ENCODE measurements around the gene C4orf17.

The C4orf17 gene

DNA sequence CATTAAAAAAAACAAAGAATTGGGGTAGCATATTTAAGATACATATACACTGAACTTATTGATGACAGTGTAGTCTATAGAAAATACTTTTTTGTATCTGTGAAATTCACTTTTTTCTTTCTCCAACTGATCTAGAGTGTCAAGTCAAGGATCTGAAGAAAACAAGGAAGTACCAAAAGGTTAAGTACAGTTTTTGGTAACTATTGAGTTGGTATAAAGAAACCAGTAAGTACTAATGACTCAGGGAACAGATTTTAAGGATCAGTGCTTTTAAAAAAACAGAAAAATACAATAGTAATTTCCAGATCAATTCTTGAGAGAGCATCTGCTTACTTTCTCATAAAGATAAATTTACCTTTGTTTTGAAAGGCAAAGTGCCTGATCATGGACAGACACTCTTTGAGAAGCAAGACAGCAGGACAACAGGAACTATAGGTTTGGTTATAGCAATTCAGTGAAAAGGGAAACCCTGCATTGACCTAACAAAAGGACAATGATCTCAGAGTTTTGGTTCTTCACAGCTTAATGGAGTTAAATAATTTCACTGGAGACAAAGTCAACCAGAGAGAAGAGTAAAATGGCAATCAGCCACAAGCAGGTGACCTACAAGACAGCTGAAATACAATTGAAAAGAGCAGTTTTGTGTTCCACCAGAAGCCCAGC lies 29.6 kb downstream of the C4orf17 start:
- no peak for DNase-seq

DNA sequence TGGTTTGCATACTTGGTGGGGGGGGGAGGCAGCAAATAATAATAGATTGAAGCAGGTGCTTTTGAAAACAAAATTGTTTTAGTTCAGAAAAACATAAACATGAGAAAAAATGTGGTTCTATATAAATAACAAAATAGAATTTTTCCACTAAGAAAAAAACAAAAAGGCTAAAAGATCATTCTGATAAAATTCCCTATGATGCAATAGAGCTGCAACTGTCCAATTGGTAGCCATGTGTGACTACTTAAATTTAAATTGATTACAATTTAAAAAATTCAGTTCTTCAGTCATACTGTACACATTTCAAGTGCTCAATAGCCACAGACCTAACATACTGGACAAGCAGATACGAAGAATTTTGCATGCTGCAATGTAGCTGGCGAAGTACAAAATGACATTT lies 42.1 kb downstream of the C4orf17 start:
- no peak for DNase-seq

DNA sequence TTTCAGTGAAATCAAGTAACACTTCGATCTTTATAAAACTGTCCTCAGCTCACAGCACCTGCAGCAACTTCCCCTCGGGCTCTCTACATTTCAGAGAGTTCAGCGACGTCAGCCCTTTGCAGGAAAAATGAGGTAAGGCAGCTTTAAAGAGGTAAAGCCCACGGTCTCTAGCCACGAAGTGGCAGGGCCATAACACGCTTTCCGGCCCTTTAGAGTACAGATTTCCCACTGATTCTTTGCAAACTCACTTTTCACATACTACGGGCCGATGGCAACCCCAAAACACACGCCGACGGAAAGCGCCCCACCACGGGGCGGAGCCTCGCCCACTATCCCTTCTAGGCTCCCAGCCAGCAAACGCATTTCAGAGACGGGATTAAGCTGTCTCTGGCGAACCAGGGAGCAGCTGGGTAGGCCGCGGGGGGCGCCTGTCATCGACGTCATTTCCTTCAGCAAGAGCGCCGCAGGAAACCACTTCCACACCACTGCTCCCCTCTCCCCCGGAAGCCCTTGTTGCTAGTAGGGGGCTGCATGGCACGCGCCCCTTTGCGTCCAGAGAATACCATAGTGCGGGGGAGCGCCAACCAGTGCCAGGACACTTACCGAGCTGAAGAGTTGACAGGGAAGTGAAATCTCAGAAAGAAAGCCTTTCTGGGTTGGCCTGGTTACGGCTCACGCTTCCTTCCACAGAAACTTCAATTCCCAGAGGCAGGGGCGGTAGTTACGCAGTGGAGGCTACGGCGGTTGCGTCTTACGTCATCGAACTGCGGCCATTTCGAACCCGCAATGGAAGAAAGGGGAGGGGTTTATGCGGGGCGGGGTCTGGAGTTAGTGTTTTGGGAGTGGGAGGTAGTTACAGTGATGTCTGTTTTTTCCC lies 52.7 kb downstream of the C4orf17 start, which contains the start of gene TRMT10A:
TSS of gene TRMT10A (minus strand) at position 730 of the 877 bp plus-strand sequence. CDS start 4,701 bp downstream, outside the sequence.
- DNase-seq: peak; percentile 83

DNA sequence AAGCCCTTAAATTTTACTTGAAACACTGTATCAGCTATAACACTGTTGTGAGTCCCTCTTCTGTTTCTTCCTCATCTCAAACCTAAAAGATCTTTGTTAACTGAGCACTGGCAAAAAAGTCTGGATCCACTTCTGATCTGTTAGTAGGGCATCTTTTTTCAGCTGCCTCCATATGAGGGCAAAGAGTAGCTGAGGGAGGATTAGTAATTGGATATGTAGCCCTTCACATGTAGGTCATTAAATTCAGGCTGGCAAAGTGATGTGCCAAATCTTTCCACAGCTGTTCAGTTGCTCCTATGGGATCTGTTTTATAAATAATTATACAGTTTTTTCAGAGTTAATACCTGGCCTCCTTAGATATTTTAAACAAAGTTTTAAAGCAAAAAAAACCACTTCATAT lies 54.1 kb downstream of the C4orf17 start:
- DNase-seq: no peak

DNA sequence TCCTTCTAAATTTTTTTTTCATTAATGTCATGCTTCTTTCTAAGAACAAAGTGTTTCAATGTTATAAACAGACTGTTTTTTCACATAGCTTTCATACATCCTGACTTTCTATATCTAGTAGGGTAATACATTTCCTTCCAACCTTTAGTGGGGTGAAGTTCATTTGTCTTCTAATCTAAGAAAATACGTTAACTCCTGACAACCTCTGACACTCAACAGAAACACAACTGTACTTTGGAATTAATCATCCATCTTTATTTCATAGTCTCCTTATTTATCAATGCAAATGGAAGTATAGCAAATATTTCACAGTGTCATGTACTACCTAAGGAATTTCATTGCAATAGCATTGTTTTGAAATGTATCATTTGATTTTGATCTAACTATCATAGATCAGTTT lies 61.1 kb downstream of the C4orf17 start:
- DNase-seq: no peak

DNA sequence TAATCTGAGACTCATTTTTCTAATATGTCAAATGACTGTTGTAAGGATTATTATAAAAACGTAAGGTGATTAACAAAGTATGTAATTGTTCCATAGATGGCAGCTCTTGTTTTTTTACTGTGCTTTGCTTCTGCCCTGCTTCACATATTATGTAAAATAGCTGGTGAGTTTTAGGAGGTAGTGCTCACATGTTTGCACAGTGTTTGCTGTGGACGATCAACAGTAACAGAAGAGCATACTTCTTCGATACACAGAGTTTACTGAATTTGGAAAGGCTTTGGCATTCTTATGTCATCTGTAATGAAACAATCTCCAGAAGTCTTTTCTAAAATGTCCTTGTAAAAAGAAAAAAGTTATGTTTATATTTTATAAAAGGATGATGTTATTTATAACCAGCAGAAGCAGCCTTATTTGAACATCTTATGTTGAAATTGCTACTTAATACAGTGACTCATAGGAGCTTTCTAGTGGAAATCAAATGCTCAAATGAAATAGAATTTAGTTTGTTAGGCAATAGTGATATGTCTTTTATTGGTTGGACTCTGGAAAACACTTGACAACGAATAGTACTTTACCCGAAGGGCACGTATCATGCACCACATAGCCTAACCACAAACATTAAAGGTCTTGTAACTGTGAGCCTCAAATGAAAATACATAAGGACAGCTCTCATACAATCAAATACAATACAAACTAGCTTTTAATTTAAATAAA lies 61.9 kb downstream of the C4orf17 start:
- DNase-seq: no peak

DNA sequence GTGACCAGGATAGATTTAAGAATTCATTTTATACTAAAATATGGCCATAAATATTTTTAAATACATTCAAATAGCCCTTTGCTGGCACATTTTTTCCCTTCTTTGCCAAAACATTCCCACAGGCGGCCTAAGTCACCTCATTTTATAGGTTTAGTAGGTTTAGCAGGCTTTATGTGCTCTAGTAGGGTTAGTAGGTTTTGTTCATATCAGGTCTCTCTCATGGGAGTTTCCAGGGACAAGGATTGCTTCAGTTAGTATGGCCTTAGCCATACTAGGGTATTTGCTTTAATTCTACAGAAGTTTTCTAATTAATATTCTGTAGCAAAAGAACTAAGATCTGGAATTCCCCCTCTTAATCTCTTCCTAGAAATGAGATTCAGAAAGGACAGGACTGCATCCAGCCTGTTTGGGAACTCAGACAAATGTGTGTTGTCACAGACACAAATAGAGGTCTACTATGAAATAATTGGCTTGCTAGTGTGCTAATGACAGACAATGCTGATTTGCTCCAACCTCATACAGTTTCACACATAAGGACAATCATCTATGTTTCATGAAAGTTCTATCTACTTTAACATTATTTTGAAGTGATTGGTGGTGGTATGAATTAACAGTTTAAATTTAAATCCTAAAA lies 63.0 kb downstream of the C4orf17 start:
- no peak for DNase-seq

DNA sequence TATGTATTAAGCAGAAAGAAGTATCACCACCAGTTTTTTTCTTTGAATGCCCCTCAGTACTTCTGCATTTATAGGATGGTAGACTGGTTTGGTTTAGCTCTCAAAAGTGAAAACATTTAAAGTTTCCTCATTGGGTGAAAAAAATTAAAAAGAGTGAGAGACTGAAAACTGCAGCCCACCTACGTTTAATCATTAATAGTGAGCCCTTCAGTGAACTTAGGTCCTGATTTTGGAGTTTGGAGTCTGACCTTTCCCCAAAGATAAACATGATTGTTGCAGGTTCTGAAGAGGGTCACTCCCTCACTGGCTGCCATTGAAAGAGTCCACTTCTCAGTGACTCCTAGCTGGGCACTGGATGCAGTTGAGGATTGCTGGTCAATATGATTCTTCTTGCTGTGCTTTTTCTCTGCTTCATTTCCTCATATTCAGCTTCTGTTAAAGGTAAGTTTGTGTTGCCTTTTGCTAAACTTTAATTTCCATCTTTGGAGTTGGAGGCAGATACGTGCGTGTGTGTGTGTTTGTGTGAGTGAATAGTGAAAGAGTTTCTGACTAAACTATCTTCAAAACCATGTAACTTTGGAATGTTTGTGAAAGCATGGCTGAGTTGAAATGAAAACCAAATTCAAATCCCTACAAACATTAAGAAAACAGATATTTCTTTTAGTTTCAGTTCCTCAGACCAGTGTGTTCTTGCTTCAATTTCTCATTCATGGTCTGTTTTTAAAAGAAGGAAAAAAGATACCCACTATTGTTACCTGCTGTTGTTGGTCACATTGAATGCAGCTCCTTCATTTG lies 63.9 kb downstream of the C4orf17 start, which contains the start of gene MTTP:
TSS of gene MTTP (plus strand) at position 295 of the 795 bp plus-strand sequence. CDS start at position 381, 86 bp downstream.
- DNase-seq: no peak

DNA sequence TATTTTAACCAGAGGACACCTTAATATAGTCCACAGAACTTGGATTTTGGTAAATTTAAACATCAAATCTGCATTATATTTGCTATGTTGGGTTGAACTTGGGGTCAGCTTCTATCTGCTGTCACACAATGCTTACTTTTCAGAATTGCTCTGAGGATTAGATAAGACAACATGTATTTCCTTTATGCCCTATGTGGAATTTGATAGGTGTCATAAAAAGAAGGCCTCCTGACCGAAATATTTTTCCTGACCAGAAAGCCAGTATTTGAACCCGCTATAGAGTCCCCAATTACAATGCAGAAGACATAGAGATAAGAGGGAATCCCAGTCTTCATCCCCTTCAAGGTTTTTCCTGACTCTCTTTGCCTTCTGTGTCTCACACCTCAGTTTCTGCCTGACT lies 67.9 kb downstream of the C4orf17 start:
- DNase-seq: no peak

DNA sequence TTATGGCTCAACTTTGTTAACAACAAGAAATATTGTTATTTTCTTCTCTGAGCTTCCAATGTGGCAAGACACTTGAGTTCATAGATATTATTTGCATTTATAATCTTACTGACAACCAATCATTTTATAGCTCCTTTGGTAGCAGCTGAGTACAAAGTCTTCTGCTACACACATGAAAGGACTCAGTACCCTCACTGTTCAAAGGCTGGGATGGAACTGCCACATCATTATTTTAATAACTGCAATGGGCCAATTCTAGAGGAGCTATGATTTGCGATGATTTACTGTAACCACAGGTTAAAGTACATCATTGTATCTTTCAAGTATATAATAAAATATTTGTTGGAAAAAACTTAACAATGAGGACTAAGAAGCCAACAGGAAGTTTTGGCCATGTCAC lies 74.7 kb downstream of the C4orf17 start:
- no peak for DNase-seq

DNA sequence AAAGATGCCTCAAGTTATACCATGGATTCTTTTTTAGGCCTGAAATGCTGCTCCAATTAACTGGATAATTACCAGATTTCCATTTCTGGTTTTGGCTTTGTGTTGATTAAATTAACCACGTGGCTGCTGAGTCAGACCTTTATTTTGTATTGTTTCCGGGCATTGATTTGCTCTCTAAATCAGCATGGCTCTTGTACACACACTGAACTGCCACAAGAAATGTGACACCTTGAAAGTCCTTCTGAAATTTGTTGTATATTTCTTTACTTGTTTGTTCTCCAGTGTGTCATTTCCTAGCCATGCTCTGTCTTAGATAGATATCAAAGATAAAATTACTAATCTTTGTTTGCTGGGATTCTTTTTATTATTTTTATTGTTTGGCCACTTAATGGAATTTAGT lies 75.5 kb downstream of the C4orf17 start:
- DNase-seq: peak; percentile 55

DNA sequence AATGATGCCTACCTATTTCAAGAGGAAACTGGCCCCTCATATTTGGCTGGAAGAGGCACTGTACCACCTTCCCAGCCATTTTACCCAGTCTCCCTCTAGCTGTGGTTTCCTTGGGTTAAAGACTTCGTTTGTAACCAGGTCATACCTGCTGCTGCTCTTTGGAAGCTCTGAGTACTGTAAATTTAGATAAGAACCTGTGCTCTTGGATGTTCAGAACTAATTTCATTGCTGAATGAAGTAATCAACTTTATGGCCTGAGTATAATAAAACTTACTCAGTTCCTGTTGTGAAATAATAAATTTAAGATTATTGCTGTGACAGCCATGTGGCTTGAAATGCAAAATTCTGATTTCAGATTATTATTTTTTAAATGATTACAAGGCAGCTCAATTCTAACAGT lies 76.0 kb downstream of the C4orf17 start:
- no peak for DNase-seq

DNA sequence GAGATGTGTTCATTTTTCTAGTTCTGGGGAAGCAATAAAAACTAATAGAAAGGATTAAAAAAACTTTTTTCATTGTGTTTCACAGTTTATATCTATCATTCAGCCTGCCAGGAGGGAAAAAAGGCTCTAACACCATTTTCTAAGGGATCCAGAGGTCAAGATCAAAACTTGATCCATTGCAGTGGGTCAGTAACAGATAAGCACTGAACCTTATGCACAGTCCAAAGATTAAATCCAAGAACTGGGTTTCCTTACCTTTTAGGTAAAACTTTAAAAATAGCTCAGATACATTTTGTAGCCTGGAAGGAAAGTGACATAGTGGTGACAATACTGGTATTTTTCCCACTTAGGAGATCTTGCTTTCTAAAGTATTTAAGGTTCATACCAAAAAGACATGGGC lies 76.5 kb downstream of the C4orf17 start:
- DNase-seq: no peak

DNA sequence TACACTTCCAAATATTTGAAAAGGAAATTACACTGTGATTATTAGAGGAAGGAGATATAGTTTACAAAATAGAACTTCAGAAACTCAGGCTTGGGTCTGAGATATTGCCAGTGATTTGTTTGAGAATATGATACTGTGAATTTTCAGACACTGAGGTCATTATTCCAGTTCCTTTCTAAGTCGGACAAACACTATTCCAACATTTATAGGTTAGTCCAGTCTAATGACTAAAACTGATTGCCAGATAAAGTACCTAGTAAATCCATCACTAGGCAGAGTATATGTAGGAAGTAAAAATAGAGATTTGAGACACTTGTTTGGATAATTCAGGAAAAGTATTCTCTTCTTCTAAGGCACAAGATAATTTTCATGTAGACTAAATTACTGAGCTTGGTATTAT lies 77.0 kb downstream of the C4orf17 start:
- no peak for DNase-seq

DNA sequence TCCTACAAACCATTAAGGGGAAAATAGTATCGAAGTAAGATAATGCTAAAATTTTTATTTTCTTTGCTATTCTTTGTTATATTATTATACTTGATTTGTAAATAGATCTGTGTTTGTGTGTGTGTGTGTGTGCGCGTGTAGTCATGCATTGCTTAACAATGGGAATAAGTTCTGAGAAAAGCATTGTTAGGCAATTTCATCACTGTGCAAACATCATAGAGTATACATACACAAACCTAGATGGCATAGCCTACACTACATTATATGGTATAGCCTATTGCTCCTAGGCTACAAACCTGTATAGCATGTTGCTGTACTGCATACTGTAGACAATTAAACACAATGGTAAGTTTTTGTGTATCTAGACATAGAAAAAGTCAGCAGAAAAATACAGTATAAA lies 80.9 kb downstream of the C4orf17 start:
- no peak for DNase-seq

Measured in NCI-H748 treated with DMSO at 0.1 percent for 48 hours (cell line).